Neuronal stem cell (in vitro differentiated cells): ENCODE data around the gene SHC3.

Source experiments
- DNase-seq: peaks from one replicate; pipeline ENCODE4 v3.0.0-alpha.2; 2013; ENCODE audit warnings: low spot score
- H2AFZ ChIP-seq: one replicate; pipeline ENCODE4 v1.6.1; 2013; ENCODE audit warnings: mild to moderate bottlenecking, low read length, inconsistent platforms
- H2AK5ac ChIP-seq: 2 replicates; pipeline ENCODE4 v1.6.1; 2013; ENCODE audit warnings: low read depth, mild to moderate bottlenecking, inconsistent platforms, low read length, moderate library complexity, mixed read lengths
- H2BK120ac ChIP-seq: 2 replicates; pipeline ENCODE4 v1.6.1; 2013; ENCODE audit warnings: low read depth, mild to moderate bottlenecking, inconsistent platforms, low read length, moderate library complexity, mixed read lengths
- H2BK12ac ChIP-seq: one replicate; pipeline ENCODE4 v1.6.1; 2013; ENCODE audit warnings: low read length, inconsistent platforms
- H2BK15ac ChIP-seq: 2 replicates; pipeline ENCODE4 v1.6.1; 2013; ENCODE audit warnings: mild to moderate bottlenecking, low read length, inconsistent platforms, mixed read lengths
- H2BK5ac ChIP-seq: one replicate; pipeline ENCODE4 v1.6.1; 2013; ENCODE audit warnings: inconsistent platforms, mild to moderate bottlenecking, low read length, moderate library complexity
- H3K14ac ChIP-seq: one replicate; pipeline ENCODE4 v1.6.1; 2013; ENCODE audit warnings: low read length, inconsistent platforms
- H3K18ac ChIP-seq: 2 replicates; pipeline ENCODE4 v1.6.1; 2013; ENCODE audit warnings: low read length, inconsistent platforms
- H3K23ac ChIP-seq: 2 replicates; pipeline ENCODE4 v1.6.1; 2013; ENCODE audit warnings: low read depth, mild to moderate bottlenecking, mixed read lengths, low read length, inconsistent platforms; ENCODE audit not compliant: poor library complexity
- H3K27ac ChIP-seq: replicated peaks from 3 replicates; pipeline ENCODE4 v1.5.1; 2013; ENCODE audit warnings: low read length, inconsistent platforms
- H3K27me3 ChIP-seq, 3 experiments: 2 replicates each; pipeline ENCODE4 v1.6.1; 2013; ENCODE audit warnings: low read length in 3 of 3, mild to moderate bottlenecking in 2 of 3, inconsistent platforms in 1 of 3, low read depth in 1 of 3, mixed read lengths in 1 of 3, moderate library complexity in 1 of 3; ENCODE audit not compliant: control insufficient read depth in 3 of 3, insufficient read depth in 3 of 3
- H3K36me3 ChIP-seq, 2 donors: replicated peaks in 1 of 2; 2 replicates each; pipeline ENCODE4 v1.6.1; 2013; ENCODE audit warnings: low read length in 2 of 2; ENCODE audit not compliant: control insufficient read depth in 2 of 2, insufficient read depth in 2 of 2
- H3K4ac ChIP-seq: 2 replicates; pipeline ENCODE4 v1.6.1; 2013; ENCODE audit warnings: inconsistent platforms, mild to moderate bottlenecking, low read length, moderate library complexity
- H3K4me1 ChIP-seq, 2 donors: 1 replicate in 1 of 2; 2 replicates in 1 of 2; pipeline ENCODE4 v1.6.1; 2013; ENCODE audit warnings: low read length in 2 of 2, low read depth in 1 of 2; ENCODE audit not compliant: control insufficient read depth in 2 of 2, insufficient read depth in 1 of 2
- H3K4me2 ChIP-seq: one replicate; pipeline ENCODE4 v1.6.1; 2013; ENCODE audit warnings: mild to moderate bottlenecking, low read length, inconsistent platforms; ENCODE audit not compliant: insufficient read depth, poor library complexity, severe bottlenecking
- H3K4me3 ChIP-seq, 2 donors: 2 replicates each; pipeline ENCODE4 v1.5.1; 2013; ENCODE audit warnings: low read length in 2 of 2, mild to moderate bottlenecking in 2 of 2, inconsistent platforms in 1 of 2, moderate library complexity in 1 of 2
- H3K79me1 ChIP-seq: one replicate; pipeline ENCODE4 v1.6.1; 2013; ENCODE audit warnings: low read depth, mild to moderate bottlenecking, inconsistent platforms, low read length, moderate library complexity
- H3K9ac ChIP-seq: one replicate; pipeline ENCODE4 v1.6.1; 2013; ENCODE audit warnings: mild to moderate bottlenecking, low read depth, low read length, inconsistent platforms; ENCODE audit not compliant: poor library complexity
- H3K9me3 ChIP-seq, 2 donors: replicated peaks in 1 of 2; 2 replicates each; pipeline versions ENCODE3 to v1.6.1; 2013; ENCODE audit warnings: low read length in 2 of 2, mild to moderate bottlenecking in 2 of 2, inconsistent platforms in 1 of 2, low read depth in 1 of 2, mixed read lengths in 1 of 2, moderate library complexity in 1 of 2; ENCODE audit not compliant: control insufficient read depth in 2 of 2, insufficient read depth in 1 of 2
- H4K8ac ChIP-seq: one replicate; pipeline ENCODE4 v1.6.1; 2013; ENCODE audit warnings: low read depth, mild to moderate bottlenecking, inconsistent platforms, low read length, moderate library complexity
- H4K91ac ChIP-seq: one replicate; pipeline ENCODE4 v1.6.1; 2013; ENCODE audit warnings: low read length, low read depth, mild to moderate bottlenecking, inconsistent platforms; ENCODE audit not compliant: poor library complexity
- WGBS, 2 donors: extraction: QIAGEN DNeasy Blood & Tissue Kit; methylation state at CpG; one replicate each; pipeline ENCODE4 v1.1.7; 2013; ENCODE audit warnings: missing lambda C conversion rate in 2 of 2, mixed read lengths in 1 of 2; ENCODE audit not compliant: insufficient read length in 2 of 2, insufficient replicate concordance in 1 of 2; ENCODE audit errors: extremely low coverage in 2 of 2; 5-methylcytosine and 5-hydroxymethylcytosine counted together

SHC3 gene

GRCh38 chr9:89177012-89177943 lies 1.3 kb downstream of the SHC3 start:
- Histone ChIP-seq H2AK5ac (no peak overlapping the region), H3K9me3 (no peaks in the 10 kb centered on the region), H3K27me3 (peaks cover 0 to 7% (median 0%) of the 10 kb centered on the region in 3 experiments), H2BK12ac (no peak overlapping the region), H2BK5ac (peak overlapping the region; percentile 27), H3K27ac (no peak overlapping the region), H2BK120ac (no peak overlapping the region), H4K8ac (no peak overlapping the region), H3K9ac (peak overlapping the region; percentile 84), H3K14ac (peak overlapping the region; percentile 64), H3K4me2 (peak overlapping the region; percentile 96), H3K23ac (peak overlapping the region; percentile 35), H3K4me1 (peaks cover 22 to 31% of the 10 kb centered on the region in 2 donors), H3K79me1 (peaks cover 2% of the 10 kb centered on the region), H3K18ac (peak overlapping the region; percentile 95), H4K91ac (no peak overlapping the region), H3K4me3 (peak overlapping the region; percentile 78 to 96), H3K4ac (no peak overlapping the region), H2BK15ac (peak overlapping the region; percentile 87), H3K36me3 (peaks cover 2 to 20% of the 10 kb centered on the region in 2 donors), H2AFZ (peak overlapping the region; percentile 71)
- peak; percentile 26 for DNase-seq
- no CpG with 5 or more reads among the region's 38 CpGs for WGBS, 2 donors

- peak overlapping the region; percentile 46 for H3K4me2 ChIP-seq
- WGBS, 2 donors = no CpG with 5 or more reads among the region's 5 CpGs
- peaks cover 2 to 34% of the 10 kb centered on the region in 2 donors for H3K36me3 ChIP-seq
- H3K9ac ChIP-seq = peak overlapping the region; percentile 74
- H3K27ac ChIP-seq = no peak overlapping the region
- H3K4me1 ChIP-seq = peaks cover 22 to 28% of the 10 kb centered on the region in 2 donors
- H4K91ac ChIP-seq = no peak overlapping the region
- H2AK5ac ChIP-seq = no peak overlapping the region
- H2BK120ac ChIP-seq = no peak overlapping the region
- no peak overlapping the region for H2BK12ac ChIP-seq
- H3K27me3 ChIP-seq = peaks cover 0 to 7% (median 0%) of the 10 kb centered on the region in 3 experiments
- H3K4me3 ChIP-seq = peak overlapping the region in 1 of 2 donors; percentile 78
- no peak overlapping the region for H4K8ac ChIP-seq
- peaks cover 2% of the 10 kb centered on the region for H3K79me1 ChIP-seq
- no peak overlapping the region for H3K14ac ChIP-seq
- peak overlapping the region; percentile 35 for H2AFZ ChIP-seq
- H3K9me3 ChIP-seq = no peaks in the 10 kb centered on the region
- DNase-seq = no peak
- no peak overlapping the region for H2BK5ac ChIP-seq
- no peak overlapping the region for H3K4ac ChIP-seq
- H3K23ac ChIP-seq = no peak overlapping the region
- H3K18ac ChIP-seq = no peak overlapping the region
- H2BK15ac ChIP-seq = no peak overlapping the region
Measured at GRCh38 chr9:89175828-89176261, 2.8 kb downstream of the SHC3 start.

GRCh38 chr9:89174291-89174690 lies 4.3 kb downstream of the SHC3 start:
- no peak for DNase-seq
- Histone ChIP-seq H2BK5ac (no peak overlapping the region), H3K79me1 (peaks cover 2% of the 10 kb centered on the region), H4K8ac (no peak overlapping the region), H3K14ac (no peak overlapping the region), H2BK15ac (no peak overlapping the region), H3K23ac (no peak overlapping the region), H3K4ac (no peak overlapping the region), H2BK12ac (no peak overlapping the region), H3K9ac (no peak overlapping the region), H3K4me3 (no peak overlapping the region), H3K4me2 (no peak overlapping the region), H2BK120ac (no peak overlapping the region), H2AK5ac (no peak overlapping the region), H3K18ac (no peak overlapping the region), H3K9me3 (peaks cover 0 to 2% of the 10 kb centered on the region in 2 donors), H2AFZ (no peak overlapping the region), H3K27me3 (peaks cover 0 to 7% (median 0%) of the 10 kb centered on the region in 3 experiments), H3K27ac (no peak overlapping the region), H4K91ac (no peak overlapping the region), H3K36me3 (peaks cover 4 to 50% of the 10 kb centered on the region in 2 donors), H3K4me1 (peaks cover 22% of the 10 kb centered on the region in 2 donors)
- no CpG with 5 or more reads among the region's 6 CpGs for WGBS, 2 donors

- H3K9me3 ChIP-seq = peaks cover 0 to 4% of the 10 kb centered on the region in 2 donors
- H3K27me3 ChIP-seq = peaks cover 0 to 7% (median 0%) of the 10 kb centered on the region in 3 experiments
- no CpG with 5 or more reads among the region's 5 CpGs for WGBS, 2 donors
- H2BK15ac ChIP-seq = peak overlapping the region; percentile 62
- H3K4me2 ChIP-seq = no peak overlapping the region
- no peak overlapping the region for H2BK5ac ChIP-seq
- H3K27ac ChIP-seq = no peak overlapping the region
- no peak overlapping the region for H4K91ac ChIP-seq
- H3K4me3 ChIP-seq = peak overlapping the region in 1 of 2 donors; percentile 57
- peaks cover 4 to 62% of the 10 kb centered on the region in 2 donors for H3K36me3 ChIP-seq
- no peak overlapping the region for H3K9ac ChIP-seq
- H3K79me1 ChIP-seq = peaks cover 2% of the 10 kb centered on the region
- no peak overlapping the region for H2AFZ ChIP-seq
- peaks cover 21 to 22% of the 10 kb centered on the region in 2 donors for H3K4me1 ChIP-seq
- no peak overlapping the region for H2BK12ac ChIP-seq
- H2BK120ac ChIP-seq = peak overlapping the region; percentile 69
- H3K23ac ChIP-seq = peak overlapping the region; percentile 53
- peak overlapping the region; percentile 81 for H3K18ac ChIP-seq
- peak overlapping the region; percentile 48 for H3K4ac ChIP-seq
- H4K8ac ChIP-seq = no peak overlapping the region
- no peak for DNase-seq
- H3K14ac ChIP-seq = no peak overlapping the region
- no peak overlapping the region for H2AK5ac ChIP-seq
Measured at GRCh38 chr9:89173072-89173471, 5.5 kb downstream of the SHC3 start.
